Liver (tissue), 9 donors: Measurements from ENCODE around the gene AFTPH. TPM values are rescaled to one million over a fixed set of nuclear protein-coding genes. Genes with fewer than 3 reads are reported as not detected.
A peak's percentile ranks its signal among the peaks of the same experiment; 100 is the strongest.

Source experiments
- DNase-seq: peaks from one replicate; pipeline ENCODE4 v3.0.0-alpha.2; 2017; ENCODE audit warnings: low spot score
- H3K27ac ChIP-seq, 2 donors: one replicate each; pipeline ENCODE4 v1.7.0; 2013; ENCODE audit warnings: inconsistent platforms in 2 of 2, low read length in 2 of 2, control low read depth in 1 of 2, low read depth in 1 of 2, mild to moderate bottlenecking in 1 of 2
- H3K27me3 ChIP-seq, 4 donors: one replicate each; pipeline versions ENCODE4 v1.6.1 to v1.7.0; 2013; ENCODE audit warnings: low read length in 3 of 4, inconsistent platforms in 1 of 4, mild to moderate bottlenecking in 1 of 4, moderate library complexity in 1 of 4; ENCODE audit not compliant: control insufficient read depth in 4 of 4, insufficient read depth in 4 of 4
- H3K36me3 ChIP-seq, 4 donors: one replicate each; pipeline versions ENCODE4 v1.6.1 to v1.7.0; 2013; ENCODE audit warnings: low read length in 3 of 4, mild to moderate bottlenecking in 3 of 4, low read depth in 1 of 4, moderate library complexity in 1 of 4; ENCODE audit not compliant: control insufficient read depth in 4 of 4, insufficient read depth in 3 of 4
- H3K4me1 ChIP-seq, 4 donors: one replicate each; pipeline versions ENCODE4 v1.6.1 to v1.7.0; 2013; ENCODE audit warnings: low read length in 3 of 4, mild to moderate bottlenecking in 3 of 4, moderate library complexity in 1 of 4; ENCODE audit not compliant: control insufficient read depth in 4 of 4, insufficient read depth in 4 of 4
- H3K4me3 ChIP-seq, 3 donors: one replicate each; pipeline versions ENCODE4 v1.6.1 to v1.7.0; 2013; ENCODE audit warnings: low read length in 3 of 3, control low read depth in 1 of 3, low read depth in 1 of 3, mild to moderate bottlenecking in 1 of 3
- H3K9ac ChIP-seq, 2 donors: one replicate each; pipeline ENCODE4 v1.7.0; 2013; ENCODE audit warnings: low read length in 2 of 2, mild to moderate bottlenecking in 2 of 2, moderate library complexity in 2 of 2, control low read depth in 1 of 2, low read depth in 1 of 2
- H3K9me3 ChIP-seq, 4 donors: one replicate each; pipeline versions ENCODE4 v1.6.1 to v1.7.0; 2013; ENCODE audit warnings: low read length in 3 of 4; ENCODE audit not compliant: control insufficient read depth in 4 of 4
- CTCF ChIP-seq: fragments of 150-350 bp; IDR thresholded peaks from 2 replicates; pipeline ENCODE4 v1.5.1; 2017; ENCODE audit warnings: improper control_type of control experiment, low read depth, low read length; ENCODE audit not compliant: missing input control
- FOXA1 ChIP-seq: IDR thresholded peaks from 2 replicates; pipeline ENCODE4 v1.6.1; 2016; ENCODE audit warnings: antibody characterized with exemption
- JUND ChIP-seq, 2 donors: IDR thresholded peaks; 2 replicates each; pipeline ENCODE4 v1.6.1; 2016; ENCODE audit warnings: antibody characterized with exemption in 2 of 2
- NR2F2 ChIP-seq: IDR thresholded peaks from 2 replicates; pipeline ENCODE4 v1.6.1; 2016; ENCODE audit warnings: antibody characterized with exemption
- RAD21 ChIP-seq, 2 donors: IDR thresholded peaks; 2 replicates each; pipeline ENCODE4 v1.6.1; 2016; ENCODE audit warnings: antibody characterized with exemption in 2 of 2, mild to moderate bottlenecking in 2 of 2
- YY1 ChIP-seq: IDR thresholded peaks from 2 replicates; pipeline ENCODE4 v1.6.1; 2016; ENCODE audit warnings: antibody characterized with exemption, mild to moderate bottlenecking
- WGBS: extraction: QIAGEN DNeasy Blood & Tissue Kit; methylation state at CpG from one replicate; pipeline ENCODE4 v1.1.7; 2013; 5-methylcytosine and 5-hydroxymethylcytosine counted together
- polyA plus RNA-seq, 2 donors: library from polyadenylated mRNA; stranded (reverse) in 1 of 2; unstranded in 1 of 2; fragments of 200-250 nt in 1 of 2; fragments of >200 nt in 1 of 2; fragmentation: Nextera tagmentation in 1 of 2; extraction: Ambion mirVana in 1 of 2; gene quantifications; one replicate each; pipeline versions ENCODE4 v1.2.1 to v1.2.3, GENCODE V29; 2013 to 2015
- total RNA-seq, 2 donors: library from RNA; depleted of rRNA; stranded (reverse); fragments of >200 nt; gene quantifications; one replicate each; pipeline ENCODE4 v1.2.3, GENCODE V29; 2014
- donor health status: healthy.
- donor health status: healthy.
- donor health status: healthy.
- donor health status: healthy.
- donor health status: healthy.

Gene AFTPH
- total and polyA plus RNA-seq, 4 donors = 10.5 to 27.9 (median 20.6) TPM

DNA sequence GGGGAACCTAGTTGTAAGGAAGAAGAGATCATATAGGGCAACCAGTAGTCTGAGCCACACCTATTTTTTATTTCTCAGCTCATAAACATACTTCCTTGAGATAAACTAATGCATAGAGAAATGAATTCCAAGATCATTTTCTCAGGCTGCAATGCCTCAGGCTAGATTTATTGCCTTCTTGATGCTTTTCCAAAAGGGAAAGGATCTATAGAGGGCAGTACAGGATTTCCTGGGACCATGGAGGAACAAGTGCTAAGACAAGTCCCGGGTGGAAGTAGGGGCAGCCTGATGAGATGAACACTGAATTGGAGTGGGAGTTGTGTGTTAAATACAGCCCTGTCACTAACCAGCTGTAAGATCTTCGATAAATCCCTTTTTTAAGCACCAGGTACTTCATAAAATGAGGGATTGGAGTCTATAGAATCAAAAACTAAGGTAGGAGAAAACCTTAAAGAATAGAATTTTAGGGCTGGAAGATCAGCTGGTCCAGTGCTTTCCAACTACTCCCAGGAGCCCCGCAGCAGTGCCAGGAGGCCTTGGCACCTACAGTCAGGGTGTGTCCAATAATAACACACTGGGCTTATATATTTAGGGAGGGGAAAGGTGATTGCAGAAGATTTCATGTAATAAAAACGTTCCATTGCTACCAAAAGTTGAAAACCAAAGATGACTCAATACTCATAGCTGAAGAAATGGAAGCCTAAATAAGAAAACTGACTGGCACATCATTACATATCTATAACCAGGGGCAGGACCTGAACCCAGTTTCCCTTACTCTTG, 71.5 kb downstream of the AFTPH start:
- no peak for DNase-seq
- TF ChIP-seq YY1 (no peak), CTCF (peak; percentile 16), RAD21 (IDR thresholded peaks at IDR 0.05) (peak; percentile 58 to 65)
- no peak overlapping the region for H3K9ac ChIP-seq
- H3K27ac ChIP-seq = no peak overlapping the region
- H3K4me1 ChIP-seq = peaks cover 1 to 9% (median 4%) of the 10 kb centered on the region in 4 donors
- no peaks in the 10 kb centered on the region for H3K27me3 ChIP-seq
- H3K9me3 ChIP-seq = no peaks in the 10 kb centered on the region
- peaks cover 0 to 12% (median 6%) of the 10 kb centered on the region in 4 donors for H3K36me3 ChIP-seq
- 56% methylated on average over 4 of the region's 4 CpGs for WGBS
- H3K4me3 ChIP-seq = no peak overlapping the region

DNA sequence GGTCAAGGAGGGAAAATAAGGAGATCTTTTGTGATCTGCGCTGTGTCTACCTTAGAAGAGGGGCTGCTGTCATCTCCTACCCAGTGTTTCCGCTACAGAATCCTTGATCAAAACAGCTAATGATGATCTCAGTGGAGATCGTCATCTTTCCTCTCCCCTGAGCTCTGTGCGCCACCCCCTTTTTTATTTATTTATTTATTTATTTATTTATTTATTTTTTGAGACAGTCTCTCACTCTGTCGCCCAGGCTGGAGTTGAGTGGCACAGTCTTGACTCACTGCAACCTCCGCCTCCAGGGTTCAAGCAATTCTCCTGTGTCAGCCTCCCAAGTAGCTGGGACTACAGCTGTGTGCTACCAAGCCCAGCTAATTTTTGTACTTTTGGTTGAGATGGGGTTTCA, 74.1 kb downstream of the AFTPH start:
- 97% methylated on average over 6 of the region's 6 CpGs for whole genome bisulfite sequencing
- H3K4me3 ChIP-seq = no peak overlapping the region
- H3K9me3 ChIP-seq = no peaks in the 10 kb centered on the region
- H3K4me1 ChIP-seq = peaks cover 0 to 13% (median 8%) of the 10 kb centered on the region in 4 donors
- no peak overlapping the region for H3K9ac ChIP-seq
- H3K27me3 ChIP-seq = no peaks in the 10 kb centered on the region
- TF ChIP-seq FOXA1 (no peak), YY1 (no peak), JUND (IDR thresholded peaks at IDR 0.05) (no peak)
- H3K27ac ChIP-seq = no peak overlapping the region
- no peaks in the 10 kb centered on the region for H3K36me3 ChIP-seq
- DNase-seq = no peak

DNA sequence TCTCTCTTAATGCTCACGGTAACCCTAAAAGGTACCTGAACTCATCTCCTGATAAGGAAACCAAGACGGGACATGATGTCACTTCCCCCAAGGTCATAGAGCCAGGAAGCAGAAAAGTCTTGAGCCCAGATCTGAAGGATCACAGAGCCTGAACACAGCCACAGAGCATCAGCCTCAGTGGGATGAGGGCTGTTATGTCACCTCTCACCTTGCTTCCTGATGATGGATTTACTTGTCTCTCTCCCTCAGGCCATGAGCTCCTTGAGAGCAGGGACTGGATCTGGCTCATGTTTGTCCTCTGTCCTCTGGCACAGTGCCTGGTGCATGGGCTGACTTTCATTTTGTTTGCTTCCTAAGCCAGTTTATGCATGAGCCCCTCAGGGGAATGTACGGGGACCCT, 75.3 kb downstream of the AFTPH start:
- H3K4me1 ChIP-seq = peaks cover 0 to 13% (median 8%) of the 10 kb centered on the region in 4 donors
- no peak overlapping the region for H3K4me3 ChIP-seq
- no peaks in the 10 kb centered on the region for H3K27me3 ChIP-seq
- H3K9me3 ChIP-seq = no peaks in the 10 kb centered on the region
- H3K36me3 ChIP-seq = no peaks in the 10 kb centered on the region
- no peak overlapping the region for H3K27ac ChIP-seq
- WGBS = 45% methylated on average over 3 of the region's 3 CpGs
- H3K9ac ChIP-seq = no peak overlapping the region
- no peak for DNase-seq
- TF ChIP-seq NR2F2 = peak; percentile 16
- no peak for TF ChIP-seq CTCF
